Measurements from ENCODE around the gene ULK4.

The ULK4 gene

DNA sequence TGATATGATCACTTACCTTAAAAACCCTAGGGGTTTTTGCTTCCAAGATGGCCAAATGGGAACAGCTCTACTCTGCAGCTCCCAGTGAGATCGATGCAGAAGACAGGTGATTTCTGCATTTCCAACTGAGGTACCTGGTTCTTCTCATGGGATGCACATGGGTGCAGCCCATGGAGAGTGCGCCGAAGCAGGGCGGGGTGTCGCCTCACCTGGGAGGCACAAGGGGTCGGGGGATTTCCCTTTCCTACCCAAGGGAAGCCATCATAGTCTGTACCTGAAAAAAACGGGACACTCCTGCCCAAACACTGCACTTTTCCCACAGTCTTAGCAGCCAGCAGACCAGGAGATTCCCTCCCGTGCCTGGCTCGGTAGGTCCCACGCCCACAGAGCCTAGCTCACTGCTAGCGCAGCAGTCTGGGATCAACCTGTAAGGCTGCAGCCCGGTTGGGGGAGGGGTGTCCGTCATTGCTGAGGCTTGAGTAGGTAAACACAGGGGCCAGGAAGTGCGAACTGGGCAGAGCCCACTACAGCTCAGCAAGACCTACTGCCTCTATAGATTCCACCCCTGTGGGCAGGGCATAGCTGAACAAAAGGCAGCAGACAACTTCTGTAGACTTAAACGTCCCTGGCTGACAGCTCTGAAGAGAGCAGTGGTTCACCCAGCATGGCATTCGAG, 684.0 kb downstream of the ULK4 start:
- no peak for DNase-seq (ENCODE audit: extremely low read depth in 1 of 2, low read depth in 1 of 2)

DNA sequence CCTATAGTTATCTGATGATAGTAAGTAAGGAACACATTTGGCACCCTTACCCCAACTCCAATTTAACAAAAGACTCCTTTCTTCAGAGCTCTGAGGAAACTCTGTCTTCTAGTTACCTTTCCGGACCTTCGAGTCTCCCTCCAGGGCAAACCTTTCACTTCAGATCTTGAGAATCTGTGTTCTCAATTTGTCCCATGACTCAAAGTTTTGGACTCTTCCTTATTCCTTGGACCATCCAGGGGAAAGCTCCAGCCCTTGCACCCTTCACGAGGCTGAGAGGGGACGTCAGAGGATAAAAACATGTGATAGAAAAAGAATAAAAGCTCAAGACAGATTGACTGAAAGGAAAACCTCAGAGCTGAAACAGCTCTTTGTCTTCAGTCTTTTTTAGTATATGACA, 685.7 kb downstream of the ULK4 start:
- DNase-seq (ENCODE audit: extremely low read depth in 1 of 2, low read depth in 1 of 2), result no peak

DNA sequence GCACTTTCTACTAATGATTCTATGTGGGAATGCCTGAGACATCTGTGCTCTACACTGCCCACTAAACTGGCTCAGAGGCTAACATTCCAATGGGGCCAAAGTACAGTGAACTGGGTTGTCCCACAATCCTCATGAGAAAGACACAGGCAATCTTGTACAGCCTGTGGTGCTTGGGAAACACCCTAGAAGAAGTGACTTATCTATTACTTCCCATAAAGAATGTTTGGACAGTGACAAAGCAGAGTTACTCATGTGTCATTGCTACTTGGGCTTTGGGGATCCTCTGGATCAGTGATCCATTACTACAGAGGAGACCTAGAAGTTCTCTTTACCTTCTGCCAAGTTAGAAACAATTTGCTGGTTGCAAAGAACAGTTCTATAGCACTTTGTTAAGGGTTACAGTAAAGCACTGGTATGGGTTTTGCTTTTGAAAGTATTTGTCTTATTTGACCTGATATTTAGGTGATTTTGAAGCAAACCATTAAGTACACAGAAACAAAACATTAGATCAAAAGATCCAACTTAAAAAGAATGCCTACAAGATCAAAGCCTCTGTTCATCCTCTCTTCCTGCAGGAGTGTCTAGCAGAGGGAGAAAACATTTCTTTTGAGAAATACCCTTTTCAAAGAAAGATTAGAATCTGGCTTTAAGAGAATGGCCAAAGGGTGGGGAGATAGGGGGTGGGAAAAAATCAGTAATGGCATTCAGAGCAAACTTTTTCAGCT, 686.8 kb downstream of the ULK4 start:
- DNase-seq (ENCODE audit: extremely low read depth in 1 of 2, low read depth in 1 of 2), result no peak

DNA sequence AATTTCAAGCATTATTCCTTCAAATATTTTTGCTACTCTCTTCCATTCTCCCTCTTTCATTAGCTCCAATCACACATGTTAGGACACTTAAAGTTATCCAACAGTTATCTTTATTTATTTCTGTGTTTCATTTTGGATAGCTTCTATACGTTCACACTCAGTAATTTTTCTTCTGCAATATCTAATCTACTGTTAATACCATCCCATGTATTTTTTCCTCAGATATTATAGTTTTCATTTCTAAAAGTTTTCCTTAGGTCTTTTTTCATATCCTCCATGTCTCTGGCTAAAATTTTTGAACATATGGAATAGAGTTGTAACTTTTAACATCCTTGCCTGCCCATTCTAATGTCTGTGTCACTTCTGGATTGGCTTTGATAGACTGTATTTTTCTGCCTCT, 689.2 kb downstream of the ULK4 start:
- no peak for DNase-seq (ENCODE audit: extremely low read depth in 1 of 2, low read depth in 1 of 2)

DNA sequence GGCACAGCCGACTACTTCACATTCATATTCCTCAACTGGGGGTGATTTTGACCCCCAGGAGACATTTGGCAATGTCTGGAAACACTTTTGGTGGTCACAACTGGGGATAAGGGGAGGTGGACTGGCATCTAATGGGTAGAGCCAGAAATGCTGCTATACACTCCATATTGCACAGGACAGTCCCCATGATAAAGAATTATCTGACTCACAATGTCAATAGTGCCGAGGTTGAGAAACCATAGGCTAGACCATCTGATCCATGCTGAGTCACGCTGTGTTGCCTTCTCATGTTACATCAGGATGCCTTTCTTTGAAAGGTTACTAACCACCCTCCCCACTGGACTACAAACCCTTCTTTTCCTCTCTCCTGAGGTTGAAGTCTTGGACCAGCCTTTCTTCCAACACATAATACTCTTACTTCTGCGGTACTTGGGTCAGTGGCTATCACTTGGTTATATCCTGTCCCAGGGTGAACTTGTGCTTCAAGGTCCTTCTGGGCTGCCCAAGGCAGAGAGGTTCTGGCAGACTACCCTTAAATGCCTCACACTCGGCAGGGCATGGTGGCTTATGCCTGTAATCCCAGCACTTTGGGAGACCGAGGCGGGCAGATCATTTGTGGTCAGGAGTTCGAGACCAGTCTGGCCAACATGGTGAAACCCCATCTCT, 693.8 kb downstream of the ULK4 start:
- no peak for DNase-seq (ENCODE audit: extremely low read depth in 1 of 2, low read depth in 1 of 2)

DNA sequence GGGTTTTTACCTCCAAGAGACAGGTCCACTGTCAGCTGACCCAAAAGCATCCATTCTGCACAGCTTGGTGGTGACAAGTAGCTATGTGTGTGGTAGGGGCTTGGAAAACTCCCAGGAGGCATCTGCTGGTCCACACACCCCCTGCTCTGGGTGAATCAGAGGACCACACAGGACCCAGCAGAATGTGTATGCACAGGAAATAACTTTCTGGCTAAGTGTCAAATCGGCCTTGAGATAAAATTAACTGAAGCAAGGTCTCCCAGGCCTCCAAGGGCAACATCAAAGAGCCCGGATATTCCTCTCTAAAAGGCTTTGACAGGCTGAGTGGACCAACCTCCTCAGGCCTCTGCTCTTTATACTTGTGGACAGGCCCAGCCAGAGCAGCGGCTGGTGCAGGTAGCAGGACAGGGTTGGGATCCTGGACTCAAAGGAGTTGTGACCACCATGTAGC, 696.1 kb downstream of the ULK4 start:
- DNase-seq (ENCODE audit: extremely low read depth in 1 of 2, low read depth in 1 of 2), result no peak

DNA sequence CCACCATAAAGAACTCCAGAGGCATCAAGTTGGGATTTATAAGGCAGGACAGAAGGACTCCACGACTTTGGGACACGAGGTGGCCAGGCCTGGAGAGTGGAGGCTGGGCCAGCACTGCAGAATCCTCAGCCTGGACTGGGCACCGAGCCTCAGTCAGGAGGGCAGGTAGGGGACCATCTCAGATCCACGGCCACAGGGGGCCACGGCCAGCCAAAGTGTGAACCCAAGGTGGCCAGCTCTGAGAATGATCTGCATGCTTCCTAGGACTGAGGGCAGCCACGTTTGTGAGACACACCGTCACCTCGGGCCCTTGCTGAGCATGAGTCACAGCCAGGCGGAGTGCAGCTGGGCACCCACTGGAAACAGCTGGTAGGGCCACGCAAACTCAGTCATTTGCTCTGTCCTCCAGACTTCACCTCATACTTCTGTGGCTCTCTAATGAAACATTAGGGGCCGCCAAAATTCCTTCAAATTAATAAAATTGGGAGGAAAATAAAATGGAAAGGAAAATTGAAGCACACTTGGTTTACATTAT, 696.8 kb downstream of the ULK4 start:
- no peak for DNase-seq (ENCODE audit: extremely low read depth in 1 of 2, low read depth in 1 of 2)

DNA sequence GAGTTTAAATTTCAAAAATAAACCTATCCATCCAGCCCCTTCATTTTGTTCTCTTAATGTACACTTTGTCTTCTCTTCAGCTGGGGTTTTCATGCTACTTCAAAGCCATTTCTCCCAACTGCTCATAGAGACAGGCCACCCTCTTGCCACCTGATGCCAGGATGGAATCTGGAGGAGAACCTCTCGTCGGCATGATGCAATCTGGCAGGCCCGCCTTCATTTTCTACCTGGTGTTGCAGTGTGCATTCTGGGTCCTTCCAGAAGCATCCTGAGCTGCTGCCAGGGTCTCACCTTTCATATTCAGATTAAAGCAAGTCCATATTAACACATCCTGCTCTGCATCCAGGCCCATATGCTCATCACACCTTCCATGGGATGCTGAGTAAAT, 701.8 kb downstream of the ULK4 start:
- no peak for DNase-seq (ENCODE audit: extremely low read depth in 1 of 2, low read depth in 1 of 2)

DNA sequence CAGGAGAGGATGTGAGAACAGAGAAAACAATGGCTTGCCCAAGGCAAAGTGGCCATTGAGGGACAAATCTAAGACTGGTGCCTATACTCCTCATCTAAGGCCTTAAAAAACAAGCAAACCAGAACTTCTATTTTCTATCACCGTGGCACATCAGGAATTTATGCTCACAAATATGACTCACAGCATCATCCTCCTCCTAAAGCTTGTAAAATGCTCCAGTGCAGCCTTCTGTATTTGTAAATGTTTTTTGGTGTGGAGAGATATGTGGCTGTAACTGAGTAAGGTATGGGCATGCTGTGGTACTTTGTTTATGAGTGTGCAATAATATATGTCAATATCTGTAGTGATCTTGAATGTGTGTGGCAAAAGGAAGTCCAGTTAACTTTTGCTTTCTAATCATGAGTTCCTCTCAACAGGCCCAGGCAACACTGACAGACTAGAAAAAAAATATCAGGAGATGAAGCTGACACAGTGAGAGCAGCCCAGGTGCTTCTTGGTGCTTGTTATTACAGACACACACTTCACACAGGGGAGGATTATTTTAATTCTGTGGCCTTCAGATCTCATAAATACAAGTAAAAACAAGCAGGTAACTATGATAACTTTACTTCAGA, 702.3 kb downstream of the ULK4 start:
- DNase-seq (ENCODE audit: extremely low read depth in 1 of 2, low read depth in 1 of 2), result no peak

DNA sequence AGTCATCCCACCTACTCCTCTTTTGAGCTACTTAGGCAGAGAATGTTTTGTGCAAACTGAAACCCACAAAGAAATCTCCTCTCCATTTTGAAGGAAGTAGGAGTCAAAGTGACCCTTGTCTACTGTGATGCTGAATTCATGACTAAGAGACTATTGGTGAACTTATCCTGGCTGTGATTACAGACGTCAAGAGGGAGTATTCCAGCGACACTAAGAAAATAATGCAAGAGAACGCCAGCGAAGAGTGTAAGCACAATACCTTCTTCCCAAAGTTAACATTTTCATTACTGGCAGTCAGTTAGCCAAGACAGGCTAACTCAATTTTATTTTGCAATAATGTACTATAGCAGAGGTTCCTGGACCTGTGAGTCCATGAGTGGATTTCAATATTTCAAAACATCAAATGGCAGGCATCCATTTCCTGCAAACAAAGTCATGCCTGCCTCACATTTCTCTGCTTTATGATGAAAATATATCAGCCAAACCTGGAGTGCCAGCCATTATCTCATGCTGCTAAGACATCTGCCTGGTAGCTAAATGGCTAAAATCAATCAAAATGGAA, 703.6 kb downstream of the ULK4 start:
- DNase-seq (ENCODE audit: extremely low read depth in 1 of 2, low read depth in 1 of 2), result no peak

DNA sequence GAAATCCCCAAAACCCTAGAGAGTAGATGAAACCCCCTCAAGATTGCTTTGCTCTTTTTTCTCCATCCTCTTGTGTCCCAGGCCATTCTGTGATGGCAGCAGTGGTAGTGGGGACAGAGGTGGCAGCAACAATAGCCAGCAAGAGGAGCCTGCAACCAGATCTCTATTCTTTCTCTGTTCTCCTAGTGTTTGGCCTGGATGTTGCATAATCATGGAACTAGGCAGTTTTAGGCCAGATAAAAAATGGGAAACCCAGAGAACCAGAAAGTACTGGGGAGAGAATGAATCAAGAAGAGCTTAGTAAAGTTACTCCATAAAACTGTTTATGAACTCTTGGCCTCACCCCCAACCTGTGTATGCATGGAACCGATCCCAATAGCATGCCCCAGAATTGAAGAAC, 710.3 kb downstream of the ULK4 start:
- no peak for DNase-seq (ENCODE audit: extremely low read depth in 1 of 2, low read depth in 1 of 2)

DNA sequence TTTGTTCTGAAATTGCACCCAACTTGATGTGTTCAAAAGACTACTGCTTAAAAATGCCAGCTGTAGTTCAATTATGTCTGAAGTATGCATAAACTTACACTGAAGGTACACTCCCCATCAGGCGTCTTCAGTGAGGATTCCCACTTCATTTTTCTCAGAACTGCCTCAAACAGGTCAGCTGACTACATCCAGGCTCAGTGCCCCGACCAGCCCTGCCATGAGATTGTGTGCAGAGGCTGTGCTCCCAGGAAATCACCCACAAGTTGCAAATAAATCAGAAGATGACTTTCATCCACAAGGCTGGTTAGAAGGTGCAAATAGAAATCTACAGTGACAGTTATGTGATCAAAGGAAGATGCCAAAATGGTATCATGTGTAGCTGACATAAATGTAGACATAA, 711.1 kb downstream of the ULK4 start:
- no peak for DNase-seq (ENCODE audit: extremely low read depth in 1 of 2, low read depth in 1 of 2)

DNA sequence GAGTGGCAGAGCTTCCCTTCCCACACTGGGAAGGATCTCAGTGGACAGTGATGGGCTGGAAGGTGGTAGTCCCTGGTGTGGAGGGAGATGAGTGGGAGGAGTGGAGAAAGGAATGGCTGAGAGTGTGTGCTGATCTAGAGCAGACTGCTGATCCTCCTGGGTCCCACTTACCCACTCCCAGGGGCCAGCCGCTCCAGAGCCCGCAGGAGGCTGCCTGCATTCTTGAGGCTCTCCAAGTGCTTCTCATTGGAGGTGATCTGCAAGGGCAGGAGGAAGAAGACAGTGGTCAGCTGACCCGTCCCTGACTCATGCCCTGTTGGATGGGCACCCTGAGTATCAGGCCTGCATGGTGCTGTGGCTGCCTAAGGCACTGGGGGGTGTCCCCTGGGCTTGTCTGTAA, 712.6 kb downstream of the ULK4 start:
- no peak for DNase-seq (ENCODE audit: extremely low read depth in 1 of 2, low read depth in 1 of 2)

DNA sequence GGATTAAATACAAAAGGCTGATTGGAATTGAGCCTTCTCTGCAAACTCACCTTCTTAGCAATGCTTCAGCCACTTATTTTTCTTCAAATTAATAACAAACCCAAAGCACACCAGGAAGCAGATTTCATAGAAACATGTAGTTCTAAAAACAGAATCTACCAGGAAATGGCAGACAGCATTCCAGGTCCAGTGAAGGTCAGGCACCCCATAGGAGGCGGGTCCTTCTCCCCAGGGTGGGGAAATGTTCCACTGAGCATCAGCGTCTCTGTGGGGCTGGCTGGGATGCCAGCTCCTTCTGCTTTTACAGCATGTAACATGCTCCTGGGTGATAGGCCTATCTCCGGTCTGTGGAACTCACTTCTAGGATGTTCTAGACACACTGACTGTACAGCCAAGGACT, 713.4 kb downstream of the ULK4 start:
- no peak for DNase-seq (ENCODE audit: extremely low read depth in 1 of 2, low read depth in 1 of 2)

DNA sequence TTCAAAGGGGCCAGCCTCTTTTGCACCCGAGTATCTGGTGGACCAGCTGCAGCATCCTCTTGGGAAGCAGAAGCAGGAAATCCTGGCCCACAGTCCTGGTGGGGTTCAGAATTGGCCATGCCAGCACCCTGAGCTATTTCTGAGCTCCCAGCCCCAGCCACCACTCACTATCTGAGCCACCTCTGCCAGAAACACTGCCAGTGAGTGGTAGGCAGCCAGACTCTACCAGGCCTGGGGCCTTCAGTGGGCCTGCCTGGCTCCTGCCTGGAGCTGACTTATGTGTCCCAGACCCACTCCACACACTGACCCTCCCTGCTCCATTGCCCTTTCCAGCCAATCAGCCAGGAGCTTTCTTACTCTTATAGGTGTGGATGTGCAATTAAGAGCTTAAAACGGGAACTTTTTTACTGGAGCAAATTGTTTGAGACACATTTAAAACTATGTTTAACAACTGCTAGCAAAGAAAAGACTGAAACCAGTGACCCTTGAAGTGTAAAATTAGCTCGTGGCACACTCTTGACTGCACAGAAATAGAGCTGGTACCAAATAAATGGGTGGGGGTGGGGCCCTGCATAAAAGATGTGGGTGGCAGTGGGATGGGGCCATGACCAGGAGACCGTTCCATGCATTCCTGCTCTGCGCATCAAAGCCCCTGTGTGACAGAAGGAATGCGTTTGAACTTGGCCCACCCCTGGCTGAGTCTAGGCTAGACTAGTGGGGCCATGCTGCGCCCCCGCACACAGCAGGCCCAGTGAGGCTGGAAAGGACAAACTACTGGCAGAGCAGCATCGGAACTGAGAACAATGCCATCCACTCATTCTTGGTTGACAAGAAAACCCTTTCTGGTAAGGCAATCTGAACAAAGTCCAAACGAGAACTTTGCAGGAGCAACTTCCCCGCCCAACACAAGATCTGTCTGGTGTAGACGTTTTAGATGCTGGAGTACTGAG, 714.6 kb downstream of the ULK4 start:
- no peak for DNase-seq (ENCODE audit: extremely low read depth in 1 of 2, low read depth in 1 of 2)

DNA sequence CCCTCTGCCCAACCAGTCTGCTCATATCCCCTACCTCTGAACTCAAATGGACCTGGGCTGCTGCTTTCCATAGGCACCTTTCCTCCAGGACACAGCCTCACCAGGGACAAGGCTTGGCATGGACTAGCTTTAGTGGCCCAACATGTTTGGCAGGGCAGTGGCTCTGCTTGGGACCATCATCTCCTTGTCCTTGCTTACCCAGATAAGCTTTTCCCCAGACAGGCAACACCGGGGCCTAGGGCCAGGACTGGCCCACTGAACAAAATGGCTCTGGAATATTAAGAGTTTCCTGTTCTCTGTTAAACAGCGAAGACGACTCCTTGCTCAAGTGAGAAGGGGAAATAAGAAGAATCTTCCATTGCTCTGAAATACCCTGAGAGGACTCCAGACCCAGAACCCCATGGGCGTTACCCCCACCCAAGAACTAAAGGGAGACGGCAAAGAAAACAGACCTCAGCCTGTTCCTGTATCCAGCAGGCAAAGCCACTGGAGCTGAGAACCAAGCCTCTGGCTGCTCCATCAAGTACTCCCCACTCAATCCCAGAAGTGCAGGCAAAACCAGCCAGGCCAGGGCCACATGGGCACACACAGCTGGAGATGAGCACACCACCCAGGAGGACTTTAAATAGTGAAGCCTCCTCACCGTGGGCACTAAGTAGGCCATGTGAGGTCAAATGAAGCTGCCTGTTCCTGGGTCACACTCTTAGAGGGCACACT, 717.1 kb downstream of the ULK4 start:
- DNase-seq (ENCODE audit: extremely low read depth in 1 of 2, low read depth in 1 of 2), result no peak

DNA sequence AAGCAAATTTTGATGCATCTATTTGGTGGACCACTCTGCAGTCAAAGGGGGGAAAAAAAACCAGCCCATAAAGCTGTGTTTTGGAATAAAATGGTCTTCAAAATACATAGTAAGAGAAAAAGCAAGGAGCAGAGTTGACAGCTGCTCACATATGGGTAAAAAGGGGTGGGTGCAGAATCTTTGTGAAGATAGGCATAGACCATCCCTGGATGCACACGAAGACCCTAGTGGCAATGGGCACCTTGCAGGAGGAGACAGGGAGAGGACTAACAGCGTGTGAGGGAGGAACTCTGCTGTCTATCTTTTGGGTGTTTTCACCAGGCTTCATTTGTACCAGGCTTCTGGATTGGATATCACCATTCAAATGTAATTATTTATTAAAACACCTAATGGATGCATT, 718.7 kb downstream of the ULK4 start:
- DNase-seq (ENCODE audit: extremely low read depth in 1 of 2, low read depth in 1 of 2), result no peak

DNA sequence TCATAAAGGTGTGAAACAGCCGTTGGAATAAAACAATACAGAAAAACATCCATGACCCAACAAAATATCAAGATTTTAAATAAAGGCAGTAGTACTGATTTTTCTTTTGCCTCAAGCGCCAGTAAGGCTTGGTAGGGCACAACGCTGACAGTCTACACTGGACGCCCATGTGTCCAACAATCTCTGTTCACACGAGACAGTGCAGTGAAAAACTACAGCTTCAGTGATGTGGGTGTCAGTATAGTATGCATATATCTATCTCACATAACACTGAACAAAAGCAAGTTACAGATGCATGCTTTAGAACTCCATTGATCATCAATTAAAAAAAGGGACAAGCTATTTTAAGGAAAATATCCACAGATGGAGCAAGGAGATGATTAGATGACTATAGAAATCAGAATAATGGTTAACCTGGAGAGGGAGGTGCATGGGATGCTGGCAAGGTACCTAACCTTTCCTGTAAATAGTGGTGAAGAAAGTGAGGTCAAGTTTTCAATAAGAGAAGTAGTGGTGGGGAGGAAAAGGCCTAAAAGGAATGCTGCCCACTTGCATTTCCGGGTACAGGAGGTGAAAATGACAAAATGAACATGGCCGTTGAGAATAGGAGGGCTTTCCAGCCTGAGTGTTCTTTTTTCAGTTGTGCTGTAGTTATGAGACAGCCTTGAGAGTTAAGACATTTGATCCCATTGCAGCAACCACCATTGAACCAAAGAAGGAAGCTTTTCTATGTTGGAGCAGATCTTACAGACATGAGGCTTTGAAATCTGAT, 719.9 kb downstream of the ULK4 start:
- no peak for DNase-seq (ENCODE audit: extremely low read depth in 1 of 2, low read depth in 1 of 2)

DNA sequence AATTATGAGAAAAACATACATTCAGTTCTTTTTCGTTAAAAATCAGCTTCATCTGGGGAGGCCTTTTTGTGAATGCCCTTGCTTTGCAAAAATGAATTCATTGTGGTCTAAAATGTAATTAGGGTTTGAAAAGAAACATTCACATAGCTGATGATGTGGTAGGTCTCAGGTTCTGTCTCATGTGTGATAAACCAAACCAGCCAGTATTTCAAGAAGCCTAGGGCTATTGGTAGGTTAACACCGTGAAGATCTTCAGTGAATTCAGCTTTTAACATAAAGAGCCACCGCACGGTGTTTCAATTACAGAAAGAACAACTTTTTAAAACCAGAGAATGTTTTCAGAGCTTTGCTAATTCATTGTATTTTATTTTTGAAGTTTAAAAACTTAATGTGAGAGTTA, 720.7 kb downstream of the ULK4 start:
- no peak for DNase-seq (ENCODE audit: extremely low read depth in 1 of 2, low read depth in 1 of 2)
